Natural killer cell (primary cell): ENCODE results near the gene CASQ2. TPM values are rescaled to one million over a fixed set of nuclear protein-coding genes. Genes with fewer than 3 reads are reported as not detected.

ENCODE experiments used
- ATAC-seq, 3 donors: fragments of 150-1000 bp in 2 of 3; fragments of 200-7000 bp in 1 of 3; cut with Tn5 transposase; 1 replicate in 1 of 3; 2 replicates in 2 of 3; pipeline ENCODE4 v1.10.0; 2021; ENCODE audit warnings: mild to moderate bottlenecking in 2 of 3, moderate library complexity in 2 of 3
- DNase-seq, 2 donors: peaks; one replicate each; pipeline versions ENCODE4 v3.0.0 to v3.0.0-alpha.2; 2013 to 2021; ENCODE audit warnings: mixed read lengths in 1 of 2
- H3K27ac ChIP-seq: one replicate; pipeline ENCODE4 v1.5.1; 2013; ENCODE audit warnings: mild to moderate bottlenecking, low read length
- H3K27me3 ChIP-seq: one replicate; pipeline ENCODE4 v1.6.1; 2013; ENCODE audit warnings: low read length; ENCODE audit not compliant: control insufficient read depth, insufficient read depth
- H3K36me3 ChIP-seq: one replicate; pipeline ENCODE4 v1.6.1; 2013; ENCODE audit warnings: low read length; ENCODE audit not compliant: control insufficient read depth, insufficient read depth
- H3K4me1 ChIP-seq: one replicate; pipeline ENCODE4 v1.6.1; 2013; ENCODE audit warnings: low read length; ENCODE audit not compliant: control insufficient read depth, insufficient read depth
- H3K4me3 ChIP-seq: one replicate; pipeline ENCODE4 v1.5.1; 2013; ENCODE audit warnings: low read length
- H3K9me3 ChIP-seq: one replicate; pipeline ENCODE4 v1.6.1; 2013; ENCODE audit warnings: low read length; ENCODE audit not compliant: control insufficient read depth, insufficient read depth
- H3K27ac Mint-ChIP-seq, 2 donors: one replicate each; pipeline ENCODE4 v1.8.0; 2022; ENCODE audit warnings: mild to moderate bottlenecking in 2 of 2, mixed read lengths in 2 of 2, moderate library complexity in 1 of 2
- H3K27me3 Mint-ChIP-seq, 2 donors: one replicate each; pipeline ENCODE4 v1.8.0; 2022; ENCODE audit warnings: low read depth in 2 of 2, mixed read lengths in 2 of 2
- H3K36me3 Mint-ChIP-seq: one replicate; pipeline ENCODE4 v1.8.0; 2022; ENCODE audit warnings: mixed read lengths
- H3K4me1 Mint-ChIP-seq, 2 donors: one replicate each; pipeline ENCODE4 v1.8.0; 2022; ENCODE audit warnings: mixed read lengths in 2 of 2
- H3K4me3 Mint-ChIP-seq: one replicate; pipeline ENCODE4 v1.8.0; 2022; ENCODE audit warnings: mild to moderate bottlenecking, moderate library complexity, mixed read lengths
- H3K9me3 Mint-ChIP-seq, 2 donors: one replicate each; pipeline ENCODE4 v1.8.0; 2022; ENCODE audit warnings: mixed read lengths in 2 of 2
- CTCF ChIP-seq: fragments of 200-600 bp; IDR thresholded peaks from one replicate; pipeline ENCODE4 v1.8.0; 2022; ENCODE audit warnings: antibody characterized with exemption
- WGBS: methylation state at CpG from one replicate; pipeline ENCODE4 v1.1.7; 2013; ENCODE audit warnings: missing lambda C conversion rate; ENCODE audit not compliant: insufficient coverage; 5-methylcytosine and 5-hydroxymethylcytosine counted together
- intact Hi-C: fragments of 100-400 bp; cut with micrococcal nuclease; formaldehyde crosslinking; loops from one replicate; pipeline ENCODE4 v1.14.2; 2022
- total RNA-seq, 4 donors: library from RNA; stranded (reverse); fragments of 120-200 nt in 1 of 4; gene quantifications; one replicate each; pipeline versions ENCODE4 v1.2.3 to v1.2.4, GENCODE V29; 2013 to 2022

Gene CASQ2
- total RNA-seq, 3 donors from 2014 or later (not counting 1 experiment from before 2014, with no cell fraction given), result not detected

GRCh38 chr1:115654663-115655305, 113.7 kb downstream of the CASQ2 start:
- intact Hi-C loops, result no loop called here
- TF ChIP-seq CTCF, result no peak
- Histone ChIP-seq H3K9me3 (no peaks in the 10 kb centered on the region), H3K4me3 (no peak overlapping the region), H3K4me1 (peaks cover 7% of the 10 kb centered on the region), H3K36me3 (peaks cover 5% of the 10 kb centered on the region), H3K27ac (no peak overlapping the region), H3K27me3 (no peaks in the 10 kb centered on the region)
- H3K4me1 Mint-ChIP-seq, result peaks cover 18 to 20% of the 10 kb centered on the region in 2 donors
- peak overlapping the region; percentile 63 for H3K4me3 Mint-ChIP-seq
- WGBS, result 46% methylated on average over 10 of the region's 14 CpGs
- H3K36me3 Mint-ChIP-seq, result no peaks in the 10 kb centered on the region
- ATAC-seq (peak in 1 of 3 donors; percentile 53), DNase-seq (no peak)
- no peaks in the 10 kb centered on the region for H3K27me3 Mint-ChIP-seq
- no peaks in the 10 kb centered on the region for H3K9me3 Mint-ChIP-seq
- H3K27ac Mint-ChIP-seq, result peak overlapping the region; percentile 71 to 84

GRCh38 chr1:115654125-115654524, 114.4 kb downstream of the CASQ2 start:
- 95% methylated on average over 3 of the region's 3 CpGs for WGBS
- Histone ChIP-seq H3K27me3 (no peaks in the 10 kb centered on the region), H3K4me3 (no peak overlapping the region), H3K9me3 (no peaks in the 10 kb centered on the region), H3K36me3 (peaks cover 5% of the 10 kb centered on the region), H3K27ac (no peak overlapping the region), H3K4me1 (peaks cover 12% of the 10 kb centered on the region)
- TF ChIP-seq CTCF, result no peak
- peak overlapping the region in 1 of 2 donors; percentile 44 for H3K27ac Mint-ChIP-seq
- H3K4me3 Mint-ChIP-seq, result no peak overlapping the region
- DNase-seq (no peak), ATAC-seq (no peak)
- H3K9me3 Mint-ChIP-seq, result no peaks in the 10 kb centered on the region
- H3K27me3 Mint-ChIP-seq, result no peaks in the 10 kb centered on the region
- intact Hi-C loops, result no loop called here
- no peaks in the 10 kb centered on the region for H3K36me3 Mint-ChIP-seq
- H3K4me1 Mint-ChIP-seq, result peaks cover 18 to 20% of the 10 kb centered on the region in 2 donors

- intact Hi-C loops, result no loop called here
- H3K9me3 ChIP-seq, result no peaks in the 10 kb centered on the region
- H3K4me1 Mint-ChIP-seq, result peaks cover 18 to 20% of the 10 kb centered on the region in 2 donors
- ATAC-seq (no peak), DNase-seq (no peak)
- H3K4me3 Mint-ChIP-seq, result no peak overlapping the region
- no peak overlapping the region for H3K27ac ChIP-seq
- H3K27me3 ChIP-seq, result no peaks in the 10 kb centered on the region
- H3K4me1 ChIP-seq, result peaks cover 28% of the 10 kb centered on the region
- H3K27ac Mint-ChIP-seq, result no peak overlapping the region
- H3K36me3 Mint-ChIP-seq, result no peaks in the 10 kb centered on the region
- TF ChIP-seq CTCF, result no peak
- H3K9me3 Mint-ChIP-seq, result no peaks in the 10 kb centered on the region
- WGBS, result no CpG with 5 or more reads among the region's 2 CpGs
- peaks cover 5% of the 10 kb centered on the region for H3K36me3 ChIP-seq
- no peak overlapping the region for H3K4me3 ChIP-seq
- H3K27me3 Mint-ChIP-seq, result no peaks in the 10 kb centered on the region
Observed at GRCh38 chr1:115652236-115652788, 116.2 kb downstream of the CASQ2 start.
